Stimulated activated CD8-positive, alpha-beta memory T cell treated with anti-CD3 and anti-CD28 coated beads, Interleukin-7, amount 100 ng/mL, for 1 hour (primary cell): ENCODE measurements around the gene SUSD6.
"Not testable (repeated sequence)": the region's sequence is repeated elsewhere in the genome, so short reads cannot be mapped to it uniquely, and the experiment has no call there.

Source experiments
- DNase-seq, 2 donors: peaks; one replicate each; pipeline ENCODE4 v3.0.0-alpha.2; 2020; ENCODE audit warnings: low read depth in 2 of 2

SUSD6 gene

GRCh38 chr14:69591317-69591716 is 20.1 kb upstream of the SUSD6 start:
- no peak for DNase-seq

GRCh38 chr14:69593018-69593677 is 18.2 kb upstream of the SUSD6 start:
- DNase-seq = no peak

GRCh38 chr14:69594846-69595245 is 16.6 kb upstream of the SUSD6 start:
- DNase-seq = no peak

GRCh38 chr14:69595336-69595735 is 16.1 kb upstream of the SUSD6 start:
- no peak for DNase-seq

- not testable (repeated sequence) for DNase-seq
Observed at GRCh38 chr14:69599431-69599830, 12.0 kb upstream of the SUSD6 start.

- no peak for DNase-seq
Observed at GRCh38 chr14:69600304-69600891, 11.0 kb upstream of the SUSD6 start.

GRCh38 chr14:69605738-69606137 is 5.7 kb upstream of the SUSD6 start:
- no peak for DNase-seq

GRCh38 chr14:69606258-69607184 is 4.9 kb upstream of the SUSD6 start:
- DNase-seq = no peak

- DNase-seq = no peak
Observed at GRCh38 chr14:69610020-69610873, 1.1 kb upstream of the SUSD6 start.

GRCh38 chr14:69610874-69611171 is 573 bp upstream of the SUSD6 start:
- no peak for DNase-seq

- no peak for DNase-seq
Observed at GRCh38 chr14:69612014-69612782, 802 bp downstream of the SUSD6 start.

- DNase-seq = no peak
Observed at GRCh38 chr14:69612783-69613130, 1.4 kb downstream of the SUSD6 start.

- DNase-seq = no peak
Observed at GRCh38 chr14:69613312-69614073, 2.1 kb downstream of the SUSD6 start.

GRCh38 chr14:69614592-69614991 is 3.2 kb downstream of the SUSD6 start:
- DNase-seq = no peak

GRCh38 chr14:69615121-69615495 is 3.7 kb downstream of the SUSD6 start:
- DNase-seq = no peak

- DNase-seq = no peak
Observed at GRCh38 chr14:69615496-69616407, 4.4 kb downstream of the SUSD6 start.

GRCh38 chr14:69616408-69616773 is 5.0 kb downstream of the SUSD6 start:
- no peak for DNase-seq

GRCh38 chr14:69617796-69618195 is 6.4 kb downstream of the SUSD6 start:
- no peak for DNase-seq

- DNase-seq = no peak
Observed at GRCh38 chr14:69619012-69619411, 7.6 kb downstream of the SUSD6 start.

- DNase-seq = no peak
Observed at GRCh38 chr14:69620211-69620611, 8.8 kb downstream of the SUSD6 start.
